Suppressor macrophage treated with lipopolysaccharide for 4 hours (primary cell): ENCODE results near the gene QRFP.

Experiments used
- DNase-seq: peaks from one replicate; pipeline ENCODE4 v3.0.0-alpha.2; 2020

The QRFP gene

DNA sequence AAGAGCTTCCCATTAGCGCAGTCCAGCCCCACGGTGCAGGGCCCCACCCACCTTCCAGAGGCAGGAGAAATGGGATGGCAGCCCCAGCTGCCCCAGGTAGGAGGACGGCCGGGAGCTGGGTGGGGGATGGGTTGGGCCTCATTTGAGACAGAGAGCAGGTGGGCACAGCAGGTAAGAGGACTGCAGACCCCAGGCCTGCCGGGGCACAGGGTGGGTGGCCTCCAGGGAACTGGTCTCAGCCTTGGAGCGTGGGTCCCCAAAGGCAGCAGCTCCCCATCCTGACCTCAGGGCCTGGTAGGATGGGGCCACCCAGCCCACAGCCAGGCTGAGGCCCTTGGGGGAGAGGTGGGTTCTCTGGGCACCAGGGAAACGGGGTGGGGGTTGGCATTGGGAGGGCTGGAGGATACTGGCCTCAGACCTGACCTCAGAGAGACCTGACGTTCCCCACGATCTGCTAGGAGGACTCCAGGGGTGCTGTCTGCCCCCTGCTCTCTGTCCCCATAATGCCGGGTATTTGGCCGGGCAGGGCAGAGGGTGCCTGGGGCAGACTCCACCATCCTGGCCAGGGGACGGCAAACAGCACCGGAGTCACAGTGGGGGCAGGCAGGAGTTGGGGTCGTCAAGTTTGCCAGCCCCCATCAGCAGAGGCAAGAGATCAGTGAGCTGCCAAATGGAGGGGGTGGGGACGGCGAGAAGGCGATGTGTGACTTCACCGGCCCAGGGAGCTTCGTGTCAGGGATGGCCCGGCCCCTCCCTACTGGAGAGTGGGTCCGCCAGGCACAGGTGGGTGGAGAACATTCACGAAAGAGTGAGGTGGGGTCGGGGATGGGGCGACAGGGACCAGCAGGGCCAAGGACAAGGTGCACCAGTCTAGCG lies 6.8 kb upstream of the QRFP start:
- no peak for DNase-seq

DNA sequence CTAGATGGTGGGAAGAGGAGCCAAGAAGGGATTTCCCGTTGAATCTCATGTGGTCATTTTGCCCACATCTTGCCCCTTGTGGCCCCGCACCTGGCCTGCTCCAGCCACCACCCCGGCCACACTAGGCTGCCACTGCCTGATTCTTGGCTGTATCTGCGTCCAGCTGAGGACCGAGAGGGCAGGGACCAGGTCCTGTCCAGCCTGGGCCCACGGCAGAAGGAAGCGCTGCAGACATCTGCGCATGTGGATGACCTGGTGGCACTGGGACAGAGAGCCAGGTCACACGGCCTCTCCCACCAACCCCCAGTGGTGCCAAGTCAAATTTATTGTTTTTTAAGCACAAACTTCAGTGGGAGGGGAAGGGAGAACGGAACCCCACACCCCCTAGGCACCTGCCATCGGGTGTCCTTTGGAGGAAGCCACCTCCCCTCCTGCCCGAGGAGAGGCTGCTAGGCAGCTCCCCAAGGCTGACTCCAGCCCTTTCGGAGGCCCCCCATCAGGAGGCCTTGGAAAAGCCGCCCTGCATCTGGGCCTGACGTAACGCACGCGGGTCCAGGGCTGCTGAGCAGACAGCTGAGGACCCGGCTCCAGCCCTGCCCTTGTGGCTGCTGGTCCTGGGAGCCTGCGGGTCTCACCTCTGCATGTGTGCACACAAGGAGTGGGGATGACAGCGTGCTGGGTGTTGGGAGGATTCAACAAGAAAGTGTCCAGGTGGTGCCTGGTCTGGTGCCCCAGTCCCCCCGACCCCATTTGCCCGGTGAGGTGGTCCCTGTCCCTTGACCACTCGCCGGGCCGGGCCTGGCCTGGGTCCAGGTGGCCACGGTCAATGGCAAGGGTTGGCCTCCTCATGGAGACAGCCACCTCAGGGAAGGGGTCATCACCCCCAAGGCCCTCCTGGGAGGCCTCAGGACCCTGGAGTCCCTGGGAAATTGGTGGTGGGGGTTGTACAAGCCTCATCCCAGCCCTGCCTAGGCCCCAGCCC lies 5.9 kb upstream of the QRFP start:
- DNase-seq: no peak

DNA sequence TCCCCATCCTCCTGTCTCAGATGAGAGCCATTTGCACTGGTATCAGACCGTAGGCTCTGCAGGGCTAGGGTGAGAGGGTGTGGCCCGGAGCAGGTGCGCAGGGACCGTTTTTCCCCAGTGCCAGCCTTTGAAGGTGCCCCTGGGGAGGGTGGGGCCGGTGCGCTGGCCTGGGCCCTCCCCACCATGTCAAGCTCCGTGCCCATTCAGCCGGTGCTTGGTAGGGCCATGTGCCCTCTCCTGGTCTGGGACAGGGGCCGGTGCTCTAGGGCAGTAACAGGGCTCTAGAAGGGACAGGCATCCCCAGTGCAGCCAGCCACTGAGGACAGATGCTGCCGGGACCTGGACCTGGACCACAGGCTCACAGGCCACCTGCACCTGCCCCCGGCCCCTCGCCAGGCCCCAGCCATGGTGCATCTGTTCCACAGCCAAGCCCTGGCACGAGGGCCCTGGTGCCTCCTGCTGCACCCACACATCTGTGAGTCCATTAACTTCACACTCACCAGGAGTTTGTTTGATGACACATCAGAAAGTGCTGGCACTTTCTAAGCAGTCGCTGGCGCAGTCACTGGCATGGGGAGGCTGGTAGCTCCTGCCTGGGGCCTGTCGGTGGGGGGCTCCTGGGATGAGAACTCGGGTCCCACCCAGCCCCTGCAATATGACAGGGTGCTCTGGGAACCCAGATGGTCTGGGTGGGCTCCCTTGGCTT lies 5.0 kb upstream of the QRFP start:
- no peak for DNase-seq

DNA sequence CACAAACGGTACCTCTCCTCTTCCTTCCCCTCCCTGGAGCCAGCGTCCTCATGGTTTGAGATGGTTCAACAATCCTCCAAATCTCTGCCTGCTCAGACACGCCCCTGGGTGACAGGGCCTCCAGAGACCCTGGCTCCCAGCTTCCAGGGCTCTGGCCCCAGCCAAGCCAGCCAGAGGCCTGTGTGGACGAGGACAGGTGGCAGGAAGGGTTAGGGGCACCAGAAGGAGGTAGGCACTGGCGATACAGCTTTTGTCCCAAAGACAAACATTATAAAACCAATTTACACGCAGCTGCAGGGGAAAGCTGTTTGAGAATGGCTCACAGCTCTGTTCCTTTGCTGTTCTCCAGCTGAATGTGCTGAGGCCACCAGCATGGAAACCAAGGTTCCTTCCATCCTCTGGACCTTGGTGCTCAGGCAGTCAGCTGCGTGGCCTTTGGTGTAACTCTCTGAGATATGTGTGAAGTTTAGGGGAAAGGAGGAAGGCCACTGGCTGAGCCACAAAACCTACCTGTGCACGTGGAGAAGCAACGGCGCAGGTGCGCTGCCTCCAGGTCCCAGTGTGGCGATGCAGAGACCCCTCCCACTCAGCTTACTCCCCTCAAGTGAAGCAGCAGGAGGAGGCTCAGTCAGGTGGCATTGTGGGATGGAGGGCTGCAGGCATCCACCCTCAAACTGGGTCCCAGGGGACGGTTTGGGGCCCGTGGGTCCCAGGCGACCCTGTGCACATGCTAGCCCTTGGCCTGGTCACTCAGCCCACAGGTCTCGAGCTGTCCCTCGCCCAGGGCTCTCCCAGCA lies 4.3 kb upstream of the QRFP start:
- DNase-seq: no peak

DNA sequence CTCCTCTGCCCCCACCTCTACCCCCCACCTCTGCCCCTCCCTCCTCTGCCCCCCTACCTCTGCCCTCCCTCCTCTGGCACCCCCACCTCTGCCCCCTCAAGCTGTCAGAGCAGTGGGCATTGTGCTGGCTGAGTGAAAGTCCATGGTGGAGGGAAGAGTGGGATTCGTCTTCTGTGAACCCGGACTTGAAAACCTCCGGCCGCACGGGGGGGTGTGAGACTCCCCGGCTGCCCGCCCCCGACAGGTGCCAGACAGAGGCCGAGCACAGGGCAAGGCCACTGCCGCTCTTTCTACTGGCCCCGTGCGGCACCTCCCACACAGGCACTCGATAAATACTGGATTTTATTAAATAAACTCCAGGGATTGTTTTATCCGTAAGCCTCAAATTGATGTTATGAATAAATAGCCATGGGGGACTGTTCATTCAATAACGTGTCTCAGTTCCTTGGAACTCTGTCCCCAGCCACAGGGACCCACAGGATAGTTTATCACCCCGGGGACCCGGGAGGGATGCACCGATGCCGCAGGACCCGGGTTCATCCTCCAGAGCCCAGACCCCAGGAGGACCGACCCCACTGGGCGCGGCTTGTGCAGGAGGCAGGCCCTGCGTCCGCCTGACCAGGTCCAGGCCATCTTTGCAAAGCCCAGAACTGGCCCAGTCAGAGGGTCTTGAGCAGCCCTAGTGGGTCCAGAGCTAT lies 2.6 kb upstream of the QRFP start:
- no peak for DNase-seq

DNA sequence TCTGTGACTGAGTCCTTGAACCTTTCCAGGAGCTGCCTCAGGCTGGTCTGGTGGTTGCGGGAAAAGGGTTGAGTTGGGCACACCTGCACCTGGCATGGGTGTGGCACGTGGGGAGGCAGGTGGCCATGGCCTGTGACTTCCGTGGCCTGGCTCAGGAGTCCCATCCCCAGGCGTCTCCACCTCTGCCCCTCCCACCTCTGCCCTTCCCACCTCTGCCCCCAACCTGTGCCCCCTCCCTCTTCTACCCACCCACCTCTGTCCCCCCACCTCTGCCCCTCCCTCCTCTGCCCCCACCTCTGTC lies 1.9 kb upstream of the QRFP start:
- no peak for DNase-seq

DNA sequence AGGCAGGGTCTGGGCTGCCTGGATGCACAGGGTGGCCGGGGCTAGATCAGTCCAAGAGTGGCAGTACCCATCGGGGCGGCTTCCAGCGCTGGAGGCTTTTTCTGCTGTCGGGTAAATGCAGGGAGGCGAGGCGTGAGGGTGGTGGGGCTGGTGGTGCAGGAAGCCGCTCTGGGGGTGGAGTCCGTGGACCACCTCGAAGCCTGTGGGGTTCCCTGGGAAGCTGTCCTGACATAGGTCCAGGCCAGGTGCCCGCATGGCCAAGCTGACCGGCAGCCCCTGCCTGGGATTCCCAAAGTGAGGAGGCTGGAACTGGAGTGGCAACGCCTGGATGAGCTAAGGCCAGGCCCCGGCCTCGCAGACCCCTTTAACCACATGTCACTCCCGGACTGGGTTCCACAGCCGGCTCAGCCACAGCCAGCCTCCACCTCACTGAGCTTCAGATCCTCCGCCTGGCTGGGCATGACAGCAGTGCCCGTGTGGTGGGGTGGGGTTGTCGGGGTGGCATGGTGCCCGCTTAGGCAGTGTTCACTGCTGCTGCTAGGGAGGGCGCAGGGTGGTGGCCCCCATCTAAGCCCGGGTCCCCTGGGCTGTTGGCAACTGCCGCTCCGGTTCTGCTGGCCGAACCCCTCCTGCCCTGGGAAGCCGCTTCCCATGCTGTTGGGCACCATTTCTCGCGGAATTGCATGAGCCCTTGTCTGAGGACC lies 1.4 kb upstream of the QRFP start:
- DNase-seq: no peak

DNA sequence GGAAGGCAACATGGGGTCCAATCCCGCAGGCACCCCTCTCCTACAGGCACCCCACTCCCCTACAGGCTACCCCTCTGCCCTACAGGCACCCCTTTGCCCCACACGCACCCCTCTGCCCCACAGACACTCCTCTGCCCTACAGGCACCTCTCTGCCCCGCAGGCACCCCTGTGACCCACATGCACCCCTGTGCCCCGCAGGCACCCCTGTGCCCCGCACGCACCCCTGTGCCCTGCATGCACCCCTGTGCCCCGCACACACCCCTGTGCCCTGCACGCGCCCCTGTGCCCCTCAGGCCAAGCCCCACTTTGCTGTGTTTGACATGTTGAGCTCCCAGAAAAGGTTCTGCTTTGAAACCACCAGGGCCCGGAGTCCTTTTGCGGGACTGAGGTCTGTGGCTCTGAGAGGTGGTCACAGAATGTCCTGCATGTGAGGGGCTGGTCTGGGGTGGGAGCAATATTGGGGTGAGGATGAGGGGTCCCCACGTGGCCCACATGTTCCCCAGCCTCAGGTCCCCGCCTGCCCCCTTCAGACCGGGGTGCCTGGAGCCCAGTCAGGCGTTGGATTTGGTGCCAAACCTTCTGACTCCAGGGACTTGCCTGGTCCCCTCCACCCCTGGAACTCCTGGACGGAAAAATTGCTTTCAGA lies 616 bp upstream of the QRFP start:
- DNase-seq: no peak

DNA sequence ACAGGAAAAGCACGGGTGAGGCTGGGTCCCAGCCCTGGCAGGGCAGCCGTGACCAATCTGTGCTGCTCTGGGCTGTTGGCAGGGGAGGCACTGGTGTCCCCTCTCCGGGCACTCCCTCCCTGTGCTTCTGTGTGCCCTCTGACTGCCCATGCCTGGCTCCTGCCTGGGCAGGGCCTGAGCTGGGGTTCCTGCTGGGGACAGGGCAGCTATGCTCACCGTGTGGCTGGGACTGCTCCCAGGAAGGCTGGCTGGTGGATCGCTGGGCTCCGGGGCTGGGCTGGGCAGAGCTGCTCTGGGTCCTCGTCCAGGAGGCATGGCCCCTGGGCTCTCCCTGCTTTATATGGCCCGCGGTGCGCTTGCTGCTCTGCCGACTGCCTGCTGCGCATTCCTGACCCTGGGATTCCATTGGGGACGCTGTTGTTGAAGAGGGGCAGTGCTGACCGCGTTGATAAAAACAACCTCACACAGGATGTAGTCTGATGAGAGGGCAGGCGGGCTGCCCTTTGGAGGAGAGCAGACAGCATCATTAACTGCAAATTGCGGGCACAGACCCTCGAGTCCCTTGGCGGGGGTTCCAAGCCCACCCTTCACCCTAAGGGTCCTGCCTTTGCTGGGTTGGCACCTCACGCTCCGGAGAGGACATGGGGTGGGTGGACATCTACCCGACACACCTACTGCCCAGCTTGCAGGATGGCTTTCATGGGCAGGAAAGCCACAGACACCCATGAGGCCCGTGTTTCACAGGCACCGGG lies 955 bp downstream of the QRFP start:
- DNase-seq: no peak

DNA sequence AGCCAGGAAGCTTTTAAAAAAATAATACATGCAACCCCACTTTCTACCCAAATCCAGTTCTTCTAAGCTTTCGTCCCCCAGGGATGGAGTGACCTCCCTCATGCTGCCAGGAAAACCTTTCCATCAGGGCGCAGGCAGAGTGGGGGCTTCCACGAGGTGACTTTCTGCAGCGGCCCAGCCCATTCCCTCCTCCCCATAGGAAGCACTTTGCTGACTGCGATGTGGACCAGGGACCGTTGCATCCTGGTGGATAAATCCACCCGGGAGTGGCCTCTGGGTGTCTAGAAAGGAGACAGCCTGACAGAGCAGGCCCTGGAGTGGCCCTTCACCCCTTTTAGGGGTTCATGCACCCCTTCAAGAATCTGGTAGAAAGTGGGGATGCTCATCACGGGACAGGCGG lies 1.6 kb downstream of the QRFP start:
- DNase-seq: no peak

DNA sequence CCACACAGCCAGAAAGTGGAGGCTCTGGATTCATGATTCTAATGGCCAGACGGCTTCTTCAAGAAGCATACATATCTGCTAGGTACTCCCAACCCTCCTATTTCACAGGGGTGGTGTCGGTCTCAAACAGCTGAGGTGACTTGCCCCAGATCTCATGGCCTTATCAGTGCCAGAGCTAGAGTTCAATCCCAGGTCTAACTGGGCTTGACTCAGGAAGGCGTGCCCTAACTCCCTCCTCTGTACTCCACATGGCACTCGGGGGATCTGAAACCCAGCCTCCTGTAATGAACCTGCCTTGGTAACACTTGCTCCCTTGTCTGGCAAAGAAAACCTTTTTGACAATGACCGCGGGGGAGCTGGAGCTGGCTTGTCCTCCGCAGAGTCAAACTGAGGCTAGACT lies 2.1 kb downstream of the QRFP start:
- DNase-seq: no peak

DNA sequence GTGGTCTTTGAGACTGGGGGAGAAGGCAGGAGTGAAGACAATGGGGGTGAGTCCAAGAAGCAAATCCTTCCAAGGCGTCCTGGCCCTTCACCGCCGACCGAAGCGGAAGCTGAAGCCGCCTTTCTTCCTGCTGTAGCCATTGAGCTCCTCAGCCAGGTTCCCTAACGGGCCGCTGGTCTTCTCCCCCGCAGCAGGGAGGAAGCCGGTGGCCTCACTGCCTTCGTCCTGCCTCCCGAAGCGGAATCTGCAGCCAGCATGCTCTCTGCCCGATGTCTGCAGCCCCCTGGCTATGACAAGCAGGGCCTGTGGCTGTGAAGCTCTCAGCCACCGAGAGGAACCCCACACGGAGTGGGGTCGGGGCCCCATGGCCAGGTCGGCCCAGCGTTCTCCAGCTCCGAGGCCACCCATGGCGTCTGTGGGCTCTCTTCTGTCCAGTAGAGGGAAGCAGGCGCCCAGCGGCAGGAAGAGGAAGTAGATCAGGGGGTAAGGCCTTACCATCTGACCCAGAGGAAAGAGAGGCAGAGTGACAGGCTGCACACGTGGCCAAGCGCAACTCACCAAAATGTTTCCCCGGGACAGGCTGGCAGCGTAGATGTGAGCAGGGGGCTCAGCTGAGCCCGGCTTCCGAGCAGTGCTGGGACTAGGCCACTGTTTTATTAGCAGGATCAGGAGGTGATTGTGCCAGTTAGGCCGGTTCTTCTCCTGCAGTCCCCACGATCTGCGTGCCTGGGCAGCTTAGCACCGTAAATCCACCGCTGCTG lies 3.1 kb downstream of the QRFP start:
- peak; percentile 89 for DNase-seq

DNA sequence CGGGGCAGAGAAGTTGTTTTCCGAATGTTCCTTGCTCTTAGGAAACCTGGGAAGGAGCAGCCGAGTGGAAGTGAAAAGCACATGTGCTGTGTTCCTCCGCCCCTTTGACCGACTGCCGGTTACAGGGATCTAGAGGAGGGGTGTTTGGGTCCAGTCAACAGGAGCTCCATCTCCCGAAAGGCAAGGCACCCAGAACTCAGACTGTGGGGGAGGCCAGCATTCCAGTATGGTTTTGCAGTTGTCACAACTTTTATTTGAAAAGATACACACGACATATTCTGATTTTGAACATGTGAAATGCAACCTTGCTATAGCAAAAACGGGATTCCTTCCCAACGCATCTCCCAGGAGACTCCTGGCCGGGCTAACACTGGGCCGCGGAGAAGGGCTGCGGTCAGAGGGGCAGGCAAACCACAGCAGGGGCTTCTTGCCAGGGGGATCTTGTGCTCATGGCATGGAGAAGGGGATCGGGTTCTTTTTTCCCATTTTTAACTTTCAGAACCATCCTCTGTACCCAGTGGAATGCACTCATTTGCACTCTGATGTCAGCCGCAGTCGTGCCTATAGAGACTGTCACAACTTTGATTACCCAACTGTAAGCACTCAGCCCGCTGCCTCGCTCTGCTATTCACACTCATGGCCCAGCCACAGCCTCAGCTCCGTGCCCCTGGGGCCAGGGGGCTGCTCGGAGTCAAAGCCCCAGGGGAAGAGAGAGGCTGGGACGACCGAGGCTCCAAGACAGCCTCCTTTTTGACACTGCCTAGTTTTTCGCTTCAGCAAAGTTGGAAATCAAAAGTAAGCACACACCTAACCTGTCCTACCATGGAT lies 3.9 kb downstream of the QRFP start:
- no peak for DNase-seq

DNA sequence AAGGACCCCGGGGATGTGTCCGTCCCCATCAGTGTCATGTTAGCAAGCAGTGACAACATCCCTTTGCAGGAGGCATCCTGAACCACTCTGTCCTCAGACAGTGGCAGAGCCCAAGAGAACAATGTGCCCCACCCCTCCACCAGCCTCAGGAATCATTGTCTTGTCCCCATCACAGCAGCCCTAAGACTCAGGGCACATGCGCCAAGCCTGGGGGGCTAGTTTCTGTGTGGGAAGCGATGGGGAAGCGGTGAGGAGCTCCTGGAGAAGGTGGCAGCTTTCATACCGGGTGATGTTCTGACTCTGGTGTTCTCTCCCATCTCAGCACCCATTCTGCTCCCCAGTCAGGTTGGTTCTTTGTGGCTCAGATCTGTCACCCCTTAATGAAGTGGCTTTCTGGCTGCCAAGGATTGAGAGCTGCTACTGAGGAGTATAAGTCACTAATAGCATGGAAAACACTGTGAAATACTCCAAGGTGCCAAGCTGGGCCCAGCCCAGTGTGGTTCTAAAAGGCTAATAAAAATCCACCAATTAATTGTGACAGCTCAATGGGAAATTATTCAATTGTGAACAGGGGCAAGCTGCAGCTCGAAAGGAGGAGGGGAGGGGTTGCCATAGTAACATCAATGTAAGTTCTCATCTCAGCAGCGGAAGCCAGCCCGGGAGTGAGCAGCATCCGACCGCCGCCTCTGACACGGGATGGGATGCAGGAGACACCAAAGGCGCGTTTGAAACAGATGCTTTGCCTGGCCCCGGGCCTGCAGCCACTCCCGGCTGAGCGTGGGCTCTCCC lies 4.7 kb downstream of the QRFP start:
- DNase-seq: no peak

DNA sequence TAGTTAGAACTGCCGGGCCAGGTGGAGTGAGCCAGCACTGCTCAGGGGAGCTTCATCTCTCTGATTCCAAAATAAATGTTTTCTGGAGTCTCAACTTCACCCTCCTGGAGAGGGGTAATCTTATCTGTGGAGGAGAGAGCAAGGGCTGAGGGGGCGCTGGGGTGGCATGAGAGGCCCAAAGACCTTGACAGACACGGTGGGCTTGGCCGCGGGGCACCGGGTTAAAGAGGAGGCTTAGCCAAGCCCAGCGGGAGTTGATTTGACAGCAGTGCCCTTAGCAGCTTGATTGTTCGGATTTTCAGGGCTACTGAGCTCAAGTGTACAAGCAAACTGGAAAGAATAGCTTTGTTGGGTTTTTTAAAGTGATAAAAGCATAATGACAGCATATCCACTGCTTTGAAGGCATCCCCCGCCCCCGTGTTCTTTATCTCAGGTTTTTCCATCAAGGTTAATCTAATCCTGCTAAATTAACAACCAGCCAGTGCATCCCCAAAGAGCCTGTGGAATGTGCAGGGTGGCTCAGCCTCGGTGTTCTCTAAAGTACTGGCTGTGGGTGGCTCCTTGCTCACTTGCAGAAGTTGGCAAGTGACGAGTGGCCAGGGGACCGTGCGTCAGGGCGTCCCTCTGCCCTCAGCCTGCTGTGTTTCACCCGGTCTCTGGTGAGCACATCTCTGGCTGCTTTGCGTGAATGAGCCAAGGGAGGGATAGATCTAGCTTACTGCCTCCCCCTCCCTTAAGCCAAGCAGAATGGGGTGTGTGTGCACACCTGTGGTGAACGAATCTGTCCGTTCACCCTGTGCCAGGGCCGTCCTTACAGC lies 5.5 kb downstream of the QRFP start:
- DNase-seq: no peak

DNA sequence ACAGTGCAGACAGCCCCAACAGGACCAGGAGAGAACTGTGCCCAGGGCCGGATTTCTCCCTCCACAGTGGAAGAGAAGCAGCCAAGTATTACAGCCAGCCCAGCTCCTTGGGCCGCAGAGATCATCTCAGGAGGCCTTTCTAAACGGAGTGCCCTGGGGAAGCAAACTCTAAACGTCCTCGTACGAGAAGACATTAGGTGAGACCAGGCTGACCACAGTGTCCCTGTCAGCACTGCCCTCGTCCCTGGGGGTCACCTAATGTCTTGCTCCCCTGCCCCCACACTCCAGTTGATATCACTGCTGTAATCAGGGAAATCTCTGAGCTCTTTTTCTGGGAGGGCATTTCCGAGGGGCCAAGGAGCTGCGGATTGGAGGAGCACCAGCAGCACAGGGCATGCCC lies 6.5 kb downstream of the QRFP start:
- DNase-seq: no peak
